NCI-H82 treated with DMSO at 0.1 percent for 48 hours (cell line): ENCODE data around the gene ADARB2.
"Not testable (repeated sequence)": the region's sequence is repeated elsewhere in the genome, so short reads cannot be mapped to it uniquely, and the experiment has no call there.

Experiments
- DNase-seq: peaks from one replicate; lab custom pipeline; 2025; ENCODE audit not compliant: unreplicated experiment; lab: John Stamatoyannopoulos, UW

Gene ADARB2

GRCh38 chr10:1416456-1417037 lies 320.8 kb downstream of the ADARB2 start:
- no peak for DNase-seq

GRCh38 chr10:1414893-1415292 lies 322.4 kb downstream of the ADARB2 start:
- DNase-seq: no peak

GRCh38 chr10:1414346-1414745 lies 323.0 kb downstream of the ADARB2 start:
- not testable (repeated sequence) for DNase-seq

GRCh38 chr10:1413823-1414222 lies 323.5 kb downstream of the ADARB2 start:
- DNase-seq: no peak

- DNase-seq: no peak
These were observed 324.1 kb downstream of the ADARB2 start for GRCh38 chr10:1413256-1413655.

- no peak for DNase-seq
These were observed 324.7 kb downstream of the ADARB2 start for GRCh38 chr10:1412531-1413189.

DNA sequence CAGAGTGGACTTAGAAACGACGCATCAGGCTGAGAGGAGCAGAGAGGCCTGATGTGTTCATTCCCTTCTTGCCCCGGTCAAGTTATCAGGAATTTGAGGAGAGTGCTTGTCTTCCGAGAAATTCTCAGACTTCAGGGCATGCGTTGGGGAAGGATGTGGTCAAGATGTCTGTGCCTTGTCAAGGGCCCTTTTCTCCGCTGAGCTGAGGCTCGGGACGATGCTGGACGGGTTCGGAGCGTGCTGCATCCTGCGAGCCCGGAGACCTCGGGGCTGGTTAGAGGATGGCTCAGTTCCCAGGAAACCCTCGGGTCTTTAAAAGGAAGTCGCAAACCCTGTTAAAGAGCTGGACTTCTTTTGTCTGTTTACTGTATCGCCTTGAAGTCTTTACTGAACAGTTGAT lies 325.4 kb downstream of the ADARB2 start:
- DNase-seq: no peak

DNA sequence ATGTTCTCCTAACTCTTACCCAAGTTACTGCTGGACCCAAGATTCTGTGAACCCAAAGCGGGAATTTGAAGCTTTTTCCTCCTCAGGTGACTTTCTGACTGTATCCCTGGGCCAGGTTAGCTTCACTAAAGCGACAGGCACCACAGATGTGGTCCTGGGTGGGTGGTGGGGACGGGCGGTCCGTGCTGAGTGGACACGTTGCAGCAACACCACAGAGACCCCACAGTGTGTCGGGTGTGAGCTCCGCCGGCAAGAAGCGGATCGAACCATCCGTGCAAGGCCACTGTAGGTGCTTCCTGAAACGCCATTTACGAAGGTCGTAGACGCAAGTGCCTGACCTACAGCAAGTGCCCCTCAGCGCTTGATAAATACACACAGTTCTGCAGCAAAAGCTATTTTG lies 325.9 kb downstream of the ADARB2 start:
- no peak for DNase-seq

DNA sequence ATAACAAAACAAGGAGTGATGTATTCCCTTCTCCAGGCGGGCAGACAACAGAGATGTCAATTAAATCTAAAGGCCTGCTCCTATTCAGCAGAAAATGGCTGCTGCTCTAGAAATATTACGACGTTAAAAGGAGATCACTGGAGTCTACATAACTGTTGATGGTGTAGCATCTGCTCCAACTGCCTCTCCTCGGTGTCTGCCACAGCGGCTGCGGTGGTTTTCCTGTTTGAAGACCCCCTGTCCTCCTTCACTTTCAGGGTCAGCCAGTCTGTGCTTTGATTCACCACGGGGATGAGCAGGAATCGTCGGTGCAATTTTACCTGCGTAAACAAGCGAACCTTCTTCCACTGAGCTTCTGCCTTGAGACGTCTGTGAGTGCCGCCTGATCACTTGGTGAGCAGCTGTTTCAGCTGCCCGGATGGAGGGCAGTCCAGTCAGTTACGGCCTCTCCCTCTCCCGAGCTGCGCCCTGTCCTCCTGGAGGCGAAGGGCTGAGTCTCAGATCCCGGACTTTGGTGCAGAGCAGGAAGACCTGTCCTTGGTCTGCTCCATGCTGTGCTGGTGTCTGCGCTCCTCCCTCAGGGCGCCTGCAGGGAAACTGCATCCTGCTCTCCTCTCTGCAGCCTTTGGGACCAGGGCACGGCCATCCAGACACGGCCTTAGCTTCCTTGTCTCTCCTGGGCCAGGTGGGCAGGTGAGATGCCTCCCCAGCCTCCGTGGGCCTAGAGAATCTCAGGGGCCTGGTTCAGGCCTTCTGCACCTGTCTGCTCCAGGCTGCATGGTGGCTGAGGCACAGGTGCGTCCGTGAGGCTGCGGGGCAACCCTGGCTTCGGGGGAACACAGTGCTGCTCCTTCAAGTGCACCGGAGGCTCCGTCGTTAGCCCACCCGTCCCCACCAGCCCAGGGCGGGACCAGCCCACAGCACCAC lies 326.6 kb downstream of the ADARB2 start:
- DNase-seq: no peak

- no peak for DNase-seq
These were observed 327.3 kb downstream of the ADARB2 start for GRCh38 chr10:1410032-1410431.

DNA sequence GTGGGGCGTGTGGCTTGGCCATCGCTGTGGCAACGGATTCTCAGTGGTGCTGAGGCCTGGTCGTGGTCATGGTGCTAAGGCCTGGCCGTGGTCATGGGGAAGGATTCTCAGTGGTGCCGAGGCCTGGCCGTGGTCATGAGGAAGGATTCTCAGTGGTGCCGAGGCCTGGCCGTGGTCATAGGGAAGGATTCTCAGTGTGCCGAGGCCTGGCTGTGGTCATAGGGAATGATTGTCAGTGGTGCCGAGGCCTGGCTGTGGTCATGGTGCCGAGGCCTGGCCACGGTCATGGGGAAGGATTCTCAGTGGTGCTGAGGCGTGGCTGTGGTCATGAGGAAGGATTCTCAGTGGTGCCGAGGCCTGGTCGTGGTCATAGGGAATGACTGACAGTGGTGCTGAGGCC lies 327.9 kb downstream of the ADARB2 start:
- DNase-seq: no peak

- no peak for DNase-seq
These were observed 328.5 kb downstream of the ADARB2 start for GRCh38 chr10:1408651-1409367.

DNA sequence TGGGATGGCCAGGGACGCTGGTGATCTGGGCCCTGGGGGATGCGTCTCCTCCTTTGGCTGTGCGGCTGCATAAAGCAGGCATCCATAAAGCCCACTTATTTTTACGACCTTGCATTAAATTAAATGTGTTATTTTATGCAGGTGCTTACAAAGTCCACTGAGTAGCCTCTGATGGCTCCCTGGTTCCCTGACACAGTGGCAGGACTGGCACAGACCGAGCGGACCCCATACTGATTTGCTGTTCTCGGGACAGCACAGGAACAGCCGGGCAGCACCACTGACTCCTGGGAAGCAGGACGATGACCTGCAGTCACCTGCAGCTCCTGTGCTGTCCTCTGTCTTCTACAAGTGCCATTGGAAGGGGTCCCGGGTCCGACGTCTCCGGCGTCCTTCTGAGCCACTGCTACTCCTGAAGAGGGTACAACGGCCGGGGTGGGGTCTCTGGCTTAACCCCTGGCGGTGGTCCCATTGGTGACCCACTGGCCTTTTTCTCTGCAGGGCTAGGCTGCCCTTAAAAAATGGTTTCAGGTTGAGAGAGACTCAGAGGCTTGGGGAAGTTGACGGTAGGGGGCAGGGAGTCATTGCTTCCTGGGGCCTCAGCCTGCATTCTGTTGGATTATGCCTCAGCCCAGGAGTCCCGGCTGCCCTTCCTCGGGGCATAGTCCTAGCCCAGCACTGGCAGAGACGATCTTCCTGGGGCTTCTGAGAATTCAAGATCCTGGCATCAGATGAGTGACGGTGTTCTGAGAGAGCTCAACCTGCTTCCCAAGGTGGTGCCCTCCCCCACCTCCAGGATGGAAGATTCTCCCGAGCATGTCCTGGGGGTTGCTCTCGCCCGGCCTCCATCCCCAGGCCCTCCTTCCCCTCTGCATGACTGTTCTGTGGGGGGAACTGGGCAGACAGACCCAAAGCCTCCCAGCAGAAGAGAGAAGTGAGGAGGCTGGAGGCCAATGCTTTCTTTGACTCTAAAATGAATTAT lies 330.1 kb downstream of the ADARB2 start:
- DNase-seq: no peak

- no peak for DNase-seq
These were observed 331.0 kb downstream of the ADARB2 start for GRCh38 chr10:1406132-1406966.

GRCh38 chr10:1404323-1405260 lies 332.7 kb downstream of the ADARB2 start:
- DNase-seq: no peak

DNA sequence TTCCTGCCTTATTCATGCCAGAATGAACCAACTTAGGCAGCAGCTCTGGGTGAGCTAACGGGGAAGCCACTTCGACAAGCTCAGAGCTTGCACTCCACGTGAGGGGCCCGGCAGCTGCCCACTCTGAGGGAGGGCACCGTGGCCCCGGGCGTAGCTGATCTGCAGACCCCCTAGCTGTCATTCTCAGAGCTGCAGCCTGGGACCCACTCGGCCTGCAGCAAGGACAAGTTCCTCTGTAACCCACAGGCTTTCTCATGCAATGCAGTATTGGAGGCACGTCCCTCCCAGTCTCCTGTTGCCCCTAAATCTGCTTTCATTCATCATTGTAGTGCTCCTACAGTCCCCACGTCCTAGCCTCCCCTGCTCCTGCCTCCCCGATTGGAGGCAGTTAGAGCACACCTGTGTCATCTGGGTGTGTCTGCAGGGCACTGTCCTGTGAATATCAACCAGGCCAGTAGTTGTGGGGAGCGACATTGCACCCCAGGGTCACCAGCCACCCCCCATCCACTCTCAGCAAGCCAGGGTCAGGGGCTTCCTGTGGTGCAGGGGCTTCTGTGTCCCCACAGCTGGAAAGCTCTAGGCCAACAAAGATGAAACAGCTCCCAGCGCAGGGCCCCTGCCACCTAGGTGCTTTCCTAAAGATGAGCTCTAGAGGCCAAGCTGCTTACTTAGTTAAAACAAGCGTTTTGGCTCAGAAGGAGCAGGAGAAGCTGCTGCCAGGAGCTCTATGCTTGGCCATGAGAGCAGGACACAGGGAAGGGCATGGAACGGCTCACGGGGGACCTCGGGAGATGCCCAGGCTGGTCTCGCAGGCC lies 333.6 kb downstream of the ADARB2 start:
- DNase-seq: no peak

DNA sequence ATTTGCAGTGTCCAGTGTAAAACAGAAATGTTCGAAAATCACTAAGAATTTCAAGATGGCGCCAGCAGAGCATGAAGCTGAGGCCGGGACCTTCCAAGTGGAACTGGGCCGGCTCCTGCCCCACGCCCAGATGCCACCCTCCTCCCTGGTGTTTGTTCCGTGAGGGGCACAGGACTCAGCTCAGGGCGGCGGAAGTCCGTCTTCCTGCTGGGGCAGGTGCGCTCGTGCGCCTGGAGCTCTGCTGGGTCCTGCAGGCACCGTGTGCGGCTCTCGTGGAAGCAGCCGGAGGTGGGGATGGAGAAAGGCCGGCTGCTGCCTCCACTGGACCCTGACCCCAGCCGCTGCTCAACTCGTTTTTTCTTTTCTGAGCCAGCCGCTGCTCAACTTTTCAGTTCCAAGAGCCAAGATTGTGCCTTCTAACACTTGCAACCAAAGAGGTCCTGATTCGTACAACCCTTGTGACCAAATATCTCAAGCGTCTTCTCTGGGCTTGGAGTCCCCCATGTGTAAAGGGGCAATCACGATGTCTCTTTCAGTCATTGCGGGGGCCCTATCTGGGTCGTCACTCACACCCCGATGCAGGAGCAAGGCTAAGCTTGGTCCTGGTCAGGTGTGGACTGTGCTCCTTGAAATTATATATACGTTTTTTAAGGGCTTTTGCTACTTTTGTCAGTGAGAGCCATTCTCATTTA lies 334.4 kb downstream of the ADARB2 start:
- DNase-seq: no peak
